Myocyte (in vitro differentiated cells): ENCODE results near the gene PIGP. TPM values are rescaled to one million over a fixed set of nuclear protein-coding genes. Genes with fewer than 3 reads are reported as not detected.
"Not testable (repeated sequence)": the region's sequence is repeated elsewhere in the genome, so short reads cannot be mapped to it uniquely, and the experiment has no call there.

Source experiments
- DNase-seq: peaks from one replicate; pipeline ENCODE4 v3.0.0-alpha.2; 2012; ENCODE audit warnings: low read depth
- total RNA-seq: library from RNA; depleted of rRNA; stranded (reverse); fragments of >200 nt; gene quantifications from 2 replicates; pipeline ENCODE4 v1.2.3, GENCODE V29; 2014

The PIGP gene
- total RNA-seq, 1 donor from 2014 or later: 29.5 TPM

- DNase-seq: no peak
Observed at GRCh38 chr21:37045149-37045548, 27.7 kb downstream of the PIGP start.

DNA sequence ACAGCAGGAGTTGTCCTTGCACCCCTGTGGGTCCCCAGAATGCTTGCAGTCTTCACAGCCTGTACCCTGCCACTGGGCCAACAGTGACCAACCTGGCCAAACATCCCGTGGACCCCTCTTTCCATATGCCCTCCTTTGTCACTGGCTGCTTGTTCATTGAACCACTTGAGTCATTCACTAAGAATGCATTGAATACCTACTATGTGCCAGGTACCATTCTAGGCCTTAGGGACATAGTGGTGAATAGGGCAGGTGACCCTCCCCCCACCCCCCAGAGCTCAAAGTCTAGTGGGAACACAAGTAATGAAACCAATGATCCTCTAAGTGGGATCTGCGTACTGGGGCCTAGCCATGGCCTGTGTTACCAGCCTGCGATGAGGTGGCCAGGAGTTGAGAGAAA lies 28.2 kb downstream of the PIGP start:
- no peak for DNase-seq

- no peak for DNase-seq
Observed at GRCh38 chr21:37043818-37044217, 29.1 kb downstream of the PIGP start.

DNA sequence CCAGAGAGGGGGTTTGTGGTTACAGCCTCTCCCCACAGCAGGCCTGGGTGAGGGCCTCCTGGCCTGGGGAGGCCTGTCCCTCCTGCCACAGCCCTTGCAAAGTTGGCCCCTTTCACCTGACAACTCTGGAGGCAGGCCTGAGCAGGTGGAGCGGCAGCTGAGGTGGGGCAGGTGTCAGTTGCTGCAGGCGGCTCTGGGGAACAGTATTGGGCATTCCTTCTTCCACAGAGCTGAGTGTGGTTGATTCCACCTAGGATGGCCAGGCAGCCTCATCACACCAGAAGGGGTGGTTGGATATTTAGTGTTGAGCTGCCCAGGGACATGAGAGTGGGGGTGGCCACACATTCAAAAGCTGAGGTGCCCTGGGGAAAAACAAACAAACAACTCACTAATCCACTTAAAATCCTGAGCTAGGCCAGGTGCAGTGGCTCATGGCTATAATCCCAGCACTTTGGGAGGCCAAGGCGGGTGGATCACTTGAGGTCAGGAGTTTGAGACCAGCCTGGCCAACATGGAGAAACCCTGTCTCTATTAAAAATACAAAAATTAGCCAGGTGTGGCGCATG lies 31.1 kb downstream of the PIGP start:
- DNase-seq: peak; percentile 16

- DNase-seq: no peak
Observed at GRCh38 chr21:37040212-37040611, 32.7 kb downstream of the PIGP start.

GRCh38 chr21:37039411-37040075 lies 33.3 kb downstream of the PIGP start:
- no peak for DNase-seq

- DNase-seq: no peak
Observed at GRCh38 chr21:37036177-37036576, 36.7 kb downstream of the PIGP start.

- not testable (repeated sequence) for DNase-seq
Observed at GRCh38 chr21:37034394-37034793, 38.5 kb downstream of the PIGP start.

DNA sequence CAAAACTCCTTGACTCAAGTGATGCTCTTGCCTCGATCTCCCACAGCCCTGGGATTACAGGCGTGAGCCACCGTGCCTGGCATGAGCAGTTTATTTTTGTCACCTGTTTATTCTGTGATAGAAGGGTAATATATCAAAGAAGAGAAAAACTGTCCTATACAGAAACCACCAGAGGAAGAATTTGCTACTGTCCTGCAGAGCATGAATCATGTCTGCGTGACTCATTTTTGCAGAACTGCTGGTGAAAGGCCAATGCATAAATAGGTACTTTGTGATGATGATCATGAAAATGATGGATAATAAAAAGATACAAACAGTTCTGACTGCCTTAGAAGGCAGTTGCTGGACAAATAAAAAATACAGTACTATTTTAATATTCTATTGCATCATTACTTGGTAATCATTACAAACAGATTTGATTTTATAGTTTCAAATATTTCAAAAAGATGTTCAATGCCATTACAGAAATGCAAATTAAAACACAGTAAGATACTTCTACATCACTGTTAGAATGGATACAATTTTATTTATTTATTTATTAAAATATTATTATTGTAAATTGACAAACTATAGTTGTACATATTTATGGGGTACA lies 39.9 kb downstream of the PIGP start:
- DNase-seq: peak; percentile 57

DNA sequence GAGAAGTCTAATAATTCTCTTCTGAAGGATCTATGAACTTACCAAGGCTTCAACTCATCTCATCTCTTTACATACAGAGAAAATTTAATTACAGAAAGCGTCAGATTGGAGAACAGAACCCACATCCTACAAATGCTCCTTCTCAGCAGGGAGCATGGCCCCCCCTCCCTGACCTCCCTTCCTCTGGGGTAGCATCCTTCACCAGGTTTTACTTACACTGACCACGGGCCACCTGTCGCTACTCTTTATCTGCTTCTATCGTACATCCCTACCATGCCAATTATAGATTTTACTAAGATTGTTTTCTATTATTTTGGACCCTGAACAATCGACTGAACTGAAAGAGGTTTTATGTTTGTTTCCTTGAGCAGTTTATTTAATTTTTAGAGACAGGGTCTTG lies 40.6 kb downstream of the PIGP start:
- peak; percentile 22 for DNase-seq

GRCh38 chr21:37030864-37031263 lies 42.0 kb downstream of the PIGP start:
- no peak for DNase-seq

DNA sequence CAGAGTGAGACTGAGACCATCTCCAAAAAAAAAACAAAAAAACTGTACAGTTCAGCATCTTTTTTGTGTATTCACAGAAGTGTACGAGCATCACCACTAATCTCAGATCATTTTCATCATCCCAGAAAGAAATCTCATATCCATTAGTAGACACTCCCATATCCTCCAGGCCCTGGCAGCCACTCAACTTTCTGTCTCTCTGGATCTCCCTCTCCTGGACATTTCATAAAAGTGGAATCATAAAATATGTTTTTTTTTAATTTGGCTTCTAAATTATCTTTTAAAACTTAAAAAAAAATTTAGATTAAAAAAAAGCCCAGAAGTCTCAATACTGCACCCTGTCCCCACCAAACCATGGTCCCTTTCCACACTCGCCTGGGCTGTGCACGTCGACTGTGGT lies 44.3 kb downstream of the PIGP start:
- DNase-seq: no peak

GRCh38 chr21:37026499-37026898 lies 46.4 kb downstream of the PIGP start:
- DNase-seq: no peak

DNA sequence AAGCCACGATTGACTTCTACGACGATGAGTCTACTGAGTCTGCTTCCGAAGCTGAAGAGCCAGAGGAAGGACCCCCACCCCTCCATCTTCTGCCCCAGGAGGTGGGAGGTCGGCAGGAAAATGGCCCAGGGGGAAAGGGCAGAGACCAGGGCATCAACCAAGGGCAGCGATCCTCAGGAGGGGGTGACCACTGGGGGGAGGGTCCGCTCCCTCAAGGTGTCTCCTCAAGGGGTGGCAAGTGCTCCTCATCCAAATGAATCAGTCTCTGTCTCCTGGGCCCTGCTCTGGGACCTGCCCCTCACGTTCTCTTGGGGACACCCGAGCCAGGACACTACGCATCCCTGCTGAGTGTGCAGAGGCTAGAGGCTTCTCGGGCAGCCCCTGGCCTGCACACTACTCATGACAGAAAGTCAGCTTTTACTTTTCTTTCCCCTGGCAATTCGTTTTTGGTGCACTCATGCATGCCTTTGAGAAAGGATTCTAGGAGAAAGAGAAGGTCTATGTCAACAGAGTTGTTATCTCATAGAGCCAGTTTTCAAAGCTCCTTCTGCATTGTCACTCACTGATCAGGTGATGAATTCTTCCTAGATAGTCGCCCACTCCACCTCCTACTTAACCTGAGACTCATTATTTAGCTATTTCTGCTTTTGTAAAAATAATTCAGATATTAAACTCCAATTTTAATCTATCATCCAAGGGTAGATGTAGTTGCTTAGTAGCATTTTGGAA lies 54.8 kb downstream of the PIGP start:
- DNase-seq: no peak

Other genes with a start within 250 kb of the PIGP start
- gene HLCS, start 106.4 kb downstream of the PIGP start, total RNA-seq: 26.0 and 32.5 TPM in 2 replicates
- gene RIPPLY3, start 66.4 kb downstream of the PIGP start, total RNA-seq: not detected in 2 replicates
- gene TTC3, start 183 bp upstream of the PIGP start, total RNA-seq: 210 and 257 TPM in 2 replicates
- gene VPS26C, start 194.3 kb upstream of the PIGP start, total RNA-seq: 50.2 and 68.5 TPM in 2 replicates